Epithelial cell of esophagus (primary cell): ENCODE data around the gene NR1D1.

Experiments used
- DNase-seq: peaks from one replicate; pipeline ENCODE4 v3.0.0; 2010; ENCODE audit warnings: low read depth
- H3K4me3 ChIP-seq: 2 replicates; pipeline ENCODE4 v1.5.1; 2011; ENCODE audit warnings: mild to moderate bottlenecking, low read length, control low read depth
- CTCF ChIP-seq: IDR thresholded peaks from 2 replicates; pipeline ENCODE4 v1.5.1; 2011; ENCODE audit warnings: low read depth, mild to moderate bottlenecking, low read length, control low read depth, inconsistent platforms; ENCODE audit not compliant: insufficient read depth; ENCODE audit errors: missing control alignments

The NR1D1 gene

DNA sequence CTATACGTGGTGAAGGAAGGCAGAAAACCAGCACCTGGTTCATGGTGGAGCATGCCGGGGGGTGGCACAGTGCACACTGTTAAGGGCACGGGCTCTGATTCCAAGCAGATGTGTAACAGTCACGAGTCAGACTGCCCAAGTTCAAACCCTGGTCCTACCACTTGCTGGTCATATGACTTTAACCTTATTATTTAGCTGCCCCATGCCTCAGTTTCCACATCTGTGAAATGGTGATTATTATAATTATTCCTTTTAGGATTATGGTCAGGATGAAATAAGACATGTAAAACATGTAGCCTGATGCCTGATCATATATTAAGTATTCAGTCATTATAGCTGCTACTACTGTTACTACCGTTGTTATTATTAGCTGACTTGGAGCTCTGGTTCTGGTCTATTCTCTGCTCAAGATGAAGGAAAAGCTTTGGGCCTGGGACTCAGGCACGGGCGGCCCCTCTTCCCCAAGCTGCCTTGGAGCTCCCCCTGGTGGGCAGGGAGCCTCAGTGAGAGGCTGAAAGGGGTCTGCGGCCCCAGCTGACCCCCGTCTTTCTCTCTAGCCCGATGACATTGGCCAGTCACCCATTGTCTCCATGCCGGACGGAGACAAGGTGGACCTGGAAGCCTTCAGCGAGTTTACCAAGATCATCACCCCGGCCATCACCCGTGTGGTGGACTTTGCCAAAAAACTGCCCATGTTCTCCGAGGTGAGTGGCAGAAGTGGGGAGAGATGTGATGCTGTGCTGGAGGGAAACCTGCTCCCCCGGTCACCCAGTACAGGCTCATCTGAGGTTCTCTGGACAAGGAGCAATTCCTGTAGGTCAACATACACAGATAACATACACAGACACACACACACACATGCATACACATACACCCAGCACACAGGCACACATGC is 14.0 kb downstream of the NR1D1 start:
- H3K4me3 ChIP-seq, result no peak overlapping the region
- peak; percentile 60 for TF ChIP-seq CTCF
- DNase-seq, result no peak

DNA sequence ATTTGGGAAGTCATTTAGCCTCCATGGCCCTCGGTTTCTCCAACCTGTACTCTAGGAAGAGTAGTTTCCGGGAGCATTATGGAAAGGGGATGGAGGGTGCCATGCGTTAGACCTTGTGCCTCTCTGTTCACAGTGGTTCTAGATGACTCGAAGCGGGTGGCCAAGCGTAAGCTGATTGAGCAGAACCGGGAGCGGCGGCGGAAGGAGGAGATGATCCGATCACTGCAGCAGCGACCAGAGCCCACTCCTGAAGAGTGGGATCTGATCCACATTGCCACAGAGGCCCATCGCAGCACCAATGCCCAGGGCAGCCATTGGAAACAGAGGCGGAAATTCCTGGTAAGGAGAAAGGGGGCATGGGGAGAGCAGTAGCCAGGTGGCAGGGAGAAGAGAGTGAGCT is 15.9 kb downstream of the NR1D1 start:
- no peak for DNase-seq
- no peak overlapping the region for H3K4me3 ChIP-seq

GRCh38 chr17:40079545-40079944 is 20.8 kb downstream of the NR1D1 start:
- no peak for TF ChIP-seq CTCF
- H3K4me3 ChIP-seq, result no peak overlapping the region
- DNase-seq, result no peak

More for the DNA sequence above, 15.9 kb downstream of the NR1D1 start:
- no peak for TF ChIP-seq CTCF

DNA sequence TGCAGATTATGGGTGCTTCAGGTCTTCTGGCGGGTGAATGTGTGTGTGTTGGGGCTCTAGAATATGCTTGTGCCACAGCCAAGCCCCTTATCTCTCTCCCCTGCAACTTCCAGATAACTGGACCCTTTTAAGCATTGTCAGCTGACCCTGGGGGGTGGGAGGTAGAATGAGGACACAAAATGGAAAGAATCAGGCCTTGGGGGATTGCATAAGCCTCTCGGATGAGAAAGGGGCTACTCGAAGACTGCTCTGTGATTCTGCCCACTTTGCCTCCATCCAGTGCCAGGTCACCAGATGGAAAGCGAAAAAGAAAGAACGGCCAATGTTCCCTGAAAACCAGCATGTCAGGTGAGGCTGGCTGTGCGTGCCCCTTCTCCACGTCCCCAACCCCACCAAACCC is 23.8 kb downstream of the NR1D1 start:
- TF ChIP-seq CTCF, result no peak
- H3K4me3 ChIP-seq, result no peak overlapping the region
- DNase-seq, result no peak

- TF ChIP-seq CTCF, result no peak
- no peak for DNase-seq
- no peak overlapping the region for H3K4me3 ChIP-seq
These were observed 24.4 kb downstream of the NR1D1 start for GRCh38 chr17:40075942-40076498.

DNA sequence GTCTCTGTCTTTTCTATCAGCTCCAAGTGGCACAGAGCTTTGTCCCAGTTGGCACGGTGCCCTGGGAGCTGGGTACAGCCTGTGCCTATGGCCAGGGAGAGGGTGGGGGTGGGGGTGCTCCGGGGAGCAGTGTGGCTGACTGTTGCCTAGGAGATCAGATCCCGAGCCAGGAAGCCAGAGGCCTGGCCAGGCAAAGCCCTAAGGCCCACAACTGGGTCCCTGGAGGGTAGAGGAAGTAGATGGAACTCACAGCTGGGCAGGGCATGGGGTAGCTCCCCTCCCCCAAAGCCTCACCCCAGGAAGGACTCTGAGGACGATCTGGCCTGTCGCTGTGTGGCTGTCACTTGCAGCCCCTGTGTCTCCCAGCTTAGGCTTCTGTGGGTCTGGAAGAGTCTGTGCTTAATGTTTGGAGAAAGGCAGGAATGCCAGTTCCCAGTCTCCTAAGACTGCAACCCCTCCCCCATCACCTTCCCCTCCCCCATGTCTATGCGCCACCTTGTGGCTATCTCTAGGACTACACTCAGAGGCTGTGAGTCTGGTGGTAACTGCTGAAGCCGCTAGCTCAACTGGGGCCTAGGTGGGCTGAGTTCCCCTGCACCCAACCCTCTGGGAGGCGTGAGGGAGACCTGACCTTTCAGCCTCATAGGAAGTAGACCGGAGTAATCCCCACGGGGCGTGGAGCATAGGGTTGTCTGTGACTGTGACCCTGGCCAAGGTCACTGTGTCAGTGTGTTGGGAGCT is 25.0 kb downstream of the NR1D1 start:
- peak; percentile 55 for DNase-seq
- TF ChIP-seq CTCF, result peak; percentile 94
- H3K4me3 ChIP-seq, result no peak overlapping the region
